ENCODE data around the gene AGBL4.

DNA sequence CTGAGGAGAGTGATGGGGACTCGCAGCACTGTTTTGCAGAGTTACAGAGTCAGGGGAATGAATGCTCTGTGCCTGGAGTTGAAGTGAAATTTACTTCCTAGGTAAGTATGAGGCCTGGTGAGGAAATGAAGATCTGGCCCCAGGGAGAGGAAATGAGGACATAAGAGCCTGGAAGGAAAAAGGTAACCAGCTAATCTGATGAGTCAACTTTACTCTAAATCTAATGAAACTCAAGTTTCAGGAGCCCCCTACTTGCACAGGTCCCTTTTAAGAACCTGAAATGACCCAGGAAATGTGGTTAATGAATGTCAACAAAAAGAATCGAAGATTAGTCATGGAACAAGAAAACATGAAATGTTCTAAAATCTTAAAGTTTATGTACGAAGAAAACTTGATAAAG, 599.0 kb downstream of the AGBL4 start:
- TF ChIP-seq, protein P1, sequence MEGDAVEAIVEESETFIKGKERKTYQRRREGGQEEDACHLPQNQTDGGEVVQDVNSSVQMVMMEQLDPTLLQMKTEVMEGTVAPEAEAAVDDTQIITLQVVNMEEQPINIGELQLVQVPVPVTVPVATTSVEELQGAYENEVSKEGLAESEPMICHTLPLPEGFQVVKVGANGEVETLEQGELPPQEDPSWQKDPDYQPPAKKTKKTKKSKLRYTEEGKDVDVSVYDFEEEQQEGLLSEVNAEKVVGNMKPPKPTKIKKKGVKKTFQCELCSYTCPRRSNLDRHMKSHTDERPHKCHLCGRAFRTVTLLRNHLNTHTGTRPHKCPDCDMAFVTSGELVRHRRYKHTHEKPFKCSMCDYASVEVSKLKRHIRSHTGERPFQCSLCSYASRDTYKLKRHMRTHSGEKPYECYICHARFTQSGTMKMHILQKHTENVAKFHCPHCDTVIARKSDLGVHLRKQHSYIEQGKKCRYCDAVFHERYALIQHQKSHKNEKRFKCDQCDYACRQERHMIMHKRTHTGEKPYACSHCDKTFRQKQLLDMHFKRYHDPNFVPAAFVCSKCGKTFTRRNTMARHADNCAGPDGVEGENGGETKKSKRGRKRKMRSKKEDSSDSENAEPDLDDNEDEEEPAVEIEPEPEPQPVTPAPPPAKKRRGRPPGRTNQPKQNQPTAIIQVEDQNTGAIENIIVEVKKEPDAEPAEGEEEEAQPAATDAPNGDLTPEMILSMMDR (IDR thresholded peaks at IDR 0.05), result no peak
- TF ChIP-seq POLR2A (IDR thresholded peaks at IDR 0.05; ENCODE audit: low read depth) (no peak), EP300 (IDR thresholded peaks at IDR 0.05) (no peak)
